RWPE1 (cell line): ENCODE measurements around the gene SYS1.

Experiments used
- CTCF ChIA-PET: fragments of 350-600 bp; sonication (Branson Sonifier 250); formaldehyde crosslinking; extraction: SDS; loops from one replicate; lab custom pipeline; 2021; lab: Yijun Ruan, JAX
- POLR2A ChIA-PET: fragments of 400-600 bp; formaldehyde crosslinking; extraction: SDS; loops from one replicate; lab custom pipeline; 2020; ENCODE audit warnings: antibody characterized with exemption; ENCODE audit not compliant: low non-redundant PET; lab: Yijun Ruan, JAX
- DNase-seq: peaks from one replicate; pipeline ENCODE4 v3.0.0; 2012; ENCODE audit warnings: low spot score
- H3K27ac ChIP-seq: fragments of 450-650 bp; 2 replicates; pipeline ENCODE4 v1.5.1; 2017
- CTCF ChIP-seq: fragments of 450-650 bp; conservative IDR thresholded peaks from 2 replicates; pipeline ENCODE4 v1.5.1; 2017; ENCODE audit warnings: low read depth, mild to moderate bottlenecking

Gene SYS1

GRCh38 chr20:45338121-45339030, 24.6 kb upstream of the SYS1 start:
- POLR2A ChIA-PET: interaction anchor here (0.6 to 2.2 kb wide), 3 partner anchors 8 to 81 kb away, joined by 3 to 29 read pairs (median 4); partner anchors contain the start of gene SDC4
- TF ChIP-seq CTCF: no peak
- CTCF ChIA-PET: interaction anchor here (0.6 to 2.6 kb wide), 7 partner anchors 19 to 653 kb away, joined by 3 to 8 read pairs (median 4); partner anchors contain the start of gene SYS1
- H3K27ac ChIP-seq: peak overlapping the region; percentile 97
- no peak for DNase-seq

- POLR2A ChIA-PET: no interaction called here
- H3K27ac ChIP-seq: peak overlapping the region; percentile 97
- CTCF ChIA-PET: interaction anchor here (0.9 to 1.4 kb wide), 2 partner anchors 24 to 35 kb away, joined by 4 to 8 read pairs; partner anchors contain the start of gene SYS1
- DNase-seq: peak; percentile 85
- TF ChIP-seq CTCF: no peak
These were observed 23.9 kb upstream of the SYS1 start for GRCh38 chr20:45339084-45339483.

- TF ChIP-seq CTCF: no peak
- DNase-seq: no peak
- CTCF ChIA-PET: interaction anchor here (0.6 to 1.4 kb wide), 2 partner anchors 22 to 23 kb away, joined by 4 to 7 read pairs; partner anchors contain the start of gene SYS1
- POLR2A ChIA-PET: no interaction called here
- peak overlapping the region; percentile 97 for H3K27ac ChIP-seq
These were observed 23.2 kb upstream of the SYS1 start for GRCh38 chr20:45339799-45340198.

GRCh38 chr20:45340236-45340847, 22.6 kb upstream of the SYS1 start:
- POLR2A ChIA-PET: no interaction called here
- peak overlapping the region; percentile 97 for H3K27ac ChIP-seq
- CTCF ChIA-PET: interaction anchor here (0.9 to 1.0 kb wide), 2 partner anchors 21 to 22 kb away, joined by 3 to 5 read pairs; partner anchors contain the start of gene SYS1

GRCh38 chr20:45340951-45341350, 22.0 kb upstream of the SYS1 start:
- ChIA-PET CTCF (interaction anchor here (0.9 to 1.9 kb wide), 5 partner anchors 20 to 430 kb away, joined by 3 to 7 read pairs (median 4); partner anchors contain the start of gene SYS1), POLR2A (interaction anchor here (0.6 to 2.0 kb wide), 3 partner anchors 22 to 451 kb away, joined by 3 to 10 read pairs (median 6); partner anchors contain the start of genes DNTTIP1, SYS1 and WFDC3)
- no peak for TF ChIP-seq CTCF
- peak; percentile 50 for DNase-seq
- H3K27ac ChIP-seq: peak overlapping the region; percentile 97

More at GRCh38 chr20:45340236-45340847, 22.6 kb upstream of the SYS1 start:
- TF ChIP-seq CTCF: no peak
- no peak for DNase-seq

- ChIA-PET POLR2A (interaction anchor here (0.5 to 2.0 kb wide), 4 partner anchors 22 to 450 kb away, joined by 3 to 10 read pairs (median 4); partner anchors contain the start of genes DNTTIP1, SYS1 and WFDC3), CTCF (interaction anchor here (0.6 to 1.9 kb wide), 7 partner anchors 16 to 430 kb away, joined by 3 to 7 read pairs (median 3); no protein-coding TSS in a partner anchor)
- DNase-seq: no peak
- TF ChIP-seq CTCF: no peak
- H3K27ac ChIP-seq: peak overlapping the region; percentile 97
These were observed 21.4 kb upstream of the SYS1 start for GRCh38 chr20:45341579-45341938.
